ENCODE results near the gene IL20RA. TPM values are rescaled to one million over a fixed set of nuclear protein-coding genes. Genes with fewer than 3 reads are reported as not detected.
"Not testable (repeated sequence)": the region's sequence is repeated elsewhere in the genome, so short reads cannot be mapped to it uniquely, and the experiment has no call there.

IL20RA gene
- total RNA-seq, 1 donor from 2014 or later: 13.3 TPM

- Histone ChIP-seq H3K9me3 (no peaks in the 10 kb centered on the region), H3K27me3 (no peaks in the 10 kb centered on the region), H3K4me3 (no peak overlapping the region), H3K36me3 (no peaks in the 10 kb centered on the region), H3K27ac (no peak overlapping the region), H3K4me1 (no peaks in the 10 kb centered on the region)
- TF ChIP-seq, protein P1, sequence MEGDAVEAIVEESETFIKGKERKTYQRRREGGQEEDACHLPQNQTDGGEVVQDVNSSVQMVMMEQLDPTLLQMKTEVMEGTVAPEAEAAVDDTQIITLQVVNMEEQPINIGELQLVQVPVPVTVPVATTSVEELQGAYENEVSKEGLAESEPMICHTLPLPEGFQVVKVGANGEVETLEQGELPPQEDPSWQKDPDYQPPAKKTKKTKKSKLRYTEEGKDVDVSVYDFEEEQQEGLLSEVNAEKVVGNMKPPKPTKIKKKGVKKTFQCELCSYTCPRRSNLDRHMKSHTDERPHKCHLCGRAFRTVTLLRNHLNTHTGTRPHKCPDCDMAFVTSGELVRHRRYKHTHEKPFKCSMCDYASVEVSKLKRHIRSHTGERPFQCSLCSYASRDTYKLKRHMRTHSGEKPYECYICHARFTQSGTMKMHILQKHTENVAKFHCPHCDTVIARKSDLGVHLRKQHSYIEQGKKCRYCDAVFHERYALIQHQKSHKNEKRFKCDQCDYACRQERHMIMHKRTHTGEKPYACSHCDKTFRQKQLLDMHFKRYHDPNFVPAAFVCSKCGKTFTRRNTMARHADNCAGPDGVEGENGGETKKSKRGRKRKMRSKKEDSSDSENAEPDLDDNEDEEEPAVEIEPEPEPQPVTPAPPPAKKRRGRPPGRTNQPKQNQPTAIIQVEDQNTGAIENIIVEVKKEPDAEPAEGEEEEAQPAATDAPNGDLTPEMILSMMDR (IDR thresholded peaks at IDR 0.05): peak; percentile 81
- intact Hi-C loops (cut with DNase I): no loop called here
- DNase-seq (peak; percentile 81), ATAC-seq (peak; percentile 100)
Observed at GRCh38 chr6:137076277-137077068, 31.7 kb upstream of the IL20RA start.

GRCh38 chr6:137075790-137076189, 31.0 kb upstream of the IL20RA start:
- H3K4me3 ChIP-seq; intact Hi-C loops (cut with DNase I); H3K9me3 ChIP-seq; ATAC-seq; H3K27me3 ChIP-seq; DNase-seq; H3K4me1 ChIP-seq; H3K27ac ChIP-seq; H3K36me3 ChIP-seq: not testable (repeated sequence)

DNA sequence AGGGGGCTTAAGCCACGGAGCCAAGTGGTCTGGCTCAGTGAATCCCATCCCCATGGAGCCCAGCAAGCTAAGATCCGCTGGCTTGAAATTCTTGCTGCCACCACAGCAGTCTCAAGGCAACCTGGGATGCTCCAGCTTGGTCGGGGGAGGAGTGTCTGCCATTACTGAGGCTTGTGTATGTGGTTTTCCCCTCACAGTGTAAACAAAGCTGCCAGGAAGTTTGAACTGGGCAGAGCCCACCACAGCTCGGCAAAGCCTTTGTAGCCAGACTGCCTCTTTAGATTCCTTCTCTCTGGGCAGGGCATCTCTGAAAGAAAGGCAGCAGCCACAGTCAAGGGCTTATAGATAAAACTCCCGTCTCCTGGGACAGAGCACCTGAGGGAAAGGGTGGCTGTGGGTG, 25.5 kb upstream of the IL20RA start:
- Histone ChIP-seq H3K27ac (no peak overlapping the region), H3K4me3 (no peak overlapping the region), H3K27me3 (peaks cover 15% of the 10 kb centered on the region), H3K4me1 (no peaks in the 10 kb centered on the region), H3K9me3 (no peaks in the 10 kb centered on the region), H3K36me3 (no peaks in the 10 kb centered on the region)
- ATAC-seq (no peak), DNase-seq (no peak)
- intact Hi-C loops (cut with DNase I): no loop called here
- TF ChIP-seq, protein P1 (IDR thresholded peaks at IDR 0.05): no peak

GRCh38 chr6:137067399-137067798, 22.6 kb upstream of the IL20RA start:
- no peak overlapping the region for H3K4me3 ChIP-seq
- no peaks in the 10 kb centered on the region for H3K4me1 ChIP-seq
- no peak overlapping the region for H3K27ac ChIP-seq
- no peak for DNase-seq
- H3K36me3 ChIP-seq: no peaks in the 10 kb centered on the region
- peaks cover 15% of the 10 kb centered on the region for H3K27me3 ChIP-seq
- intact Hi-C loops (cut with DNase I): no loop called here
- H3K9me3 ChIP-seq: no peaks in the 10 kb centered on the region
- no peak for ATAC-seq
- TF ChIP-seq, protein P1 (IDR thresholded peaks at IDR 0.05): no peak

DNA sequence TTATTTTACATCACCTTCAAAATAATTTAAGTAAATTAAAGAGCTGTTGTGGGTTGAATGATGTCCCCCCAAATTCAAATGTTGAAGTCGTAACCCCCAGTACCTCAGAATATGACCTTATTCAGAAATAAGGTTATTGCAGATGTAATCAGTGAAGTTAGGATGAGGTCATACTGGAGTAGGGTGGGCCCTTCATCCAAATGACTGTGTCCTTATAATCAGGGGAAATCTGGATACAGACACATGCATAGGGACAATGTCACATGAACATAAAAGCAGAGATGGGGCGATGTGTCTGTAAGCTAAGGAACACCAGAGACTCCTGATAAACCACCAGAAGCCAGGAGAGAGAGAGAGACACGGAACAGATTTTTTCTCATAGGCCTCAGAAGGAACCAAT, 13.3 kb upstream of the IL20RA start:
- H3K27ac ChIP-seq: no peak overlapping the region
- H3K27me3 ChIP-seq: no peaks in the 10 kb centered on the region
- no peak for DNase-seq
- no peaks in the 10 kb centered on the region for H3K36me3 ChIP-seq
- no peaks in the 10 kb centered on the region for H3K4me1 ChIP-seq
- H3K4me3 ChIP-seq: no peak overlapping the region
- ATAC-seq: no peak
- TF ChIP-seq, protein P1 (IDR thresholded peaks at IDR 0.05): no peak
- intact Hi-C loops (cut with DNase I): no loop called here
- H3K9me3 ChIP-seq: no peaks in the 10 kb centered on the region

DNA sequence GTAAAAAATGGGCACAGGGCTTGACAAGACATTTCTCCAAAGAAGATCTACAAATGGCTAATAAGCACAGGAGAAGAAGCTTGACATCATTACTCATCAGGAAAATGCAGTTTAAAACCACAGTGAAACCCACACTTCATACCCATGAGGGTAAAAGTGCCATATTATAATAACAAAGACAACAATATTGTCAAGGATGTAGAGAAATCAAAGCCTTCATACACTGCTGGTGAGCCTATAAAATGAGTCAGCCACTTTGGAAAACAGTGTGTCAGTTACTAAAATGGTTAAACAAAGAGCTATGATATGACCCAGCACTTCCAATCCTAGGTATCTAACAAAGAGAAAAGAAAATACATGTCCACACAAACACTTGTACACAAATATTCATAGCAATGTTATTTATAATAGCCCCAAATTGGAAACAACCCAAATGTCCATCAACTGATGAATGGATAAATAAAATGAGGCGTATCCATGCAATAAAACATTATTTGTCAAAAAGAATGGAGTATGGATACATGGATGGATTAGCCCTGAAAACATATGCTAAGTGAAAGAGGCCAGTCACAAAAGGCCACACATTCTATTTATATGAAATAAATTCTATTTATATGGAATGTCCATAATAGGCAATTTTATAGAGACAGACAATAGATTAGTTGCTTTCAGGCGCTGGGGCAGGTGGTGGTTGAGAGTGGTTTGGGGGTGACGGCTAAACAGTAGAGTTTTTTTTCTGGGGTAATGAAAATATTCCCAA, 11.5 kb upstream of the IL20RA start:
- intact Hi-C loops (cut with DNase I): no loop called here
- ATAC-seq: no peak

More for the DNA sequence above, 11.5 kb upstream of the IL20RA start:
- TF ChIP-seq, protein P1 (IDR thresholded peaks at IDR 0.05): no peak
- H3K36me3 ChIP-seq: no peaks in the 10 kb centered on the region
- no peak overlapping the region for H3K27ac ChIP-seq
- DNase-seq: no peak
- no peaks in the 10 kb centered on the region for H3K9me3 ChIP-seq
- H3K27me3 ChIP-seq: peaks cover 9% of the 10 kb centered on the region
- H3K4me1 ChIP-seq: no peaks in the 10 kb centered on the region
- no peak overlapping the region for H3K4me3 ChIP-seq
